GM12878 (cell line): ENCODE measurements around the gene PTPRQ.

Experiments used
- CHD1 ChIP-seq: IDR thresholded peaks from 2 replicates; pipeline ENCODE4 v1.6.1; 2012; ENCODE audit warnings: low read depth, low read length, improper control_type of control experiment
- EP300 ChIP-seq, 2 experiments: fragments of 150-350 bp in 1 of 2; IDR thresholded peaks; 2 replicates each; pipeline ENCODE4 v1.6.1; 2011 to 2012; ENCODE audit warnings: low read depth in 2 of 2, low read length in 2 of 2, borderline replicate concordance in 1 of 2, improper control_type of control experiment in 1 of 2, inconsistent platforms in 1 of 2; ENCODE audit not compliant: control insufficient read depth in 1 of 2
- SUZ12 ChIP-seq: fragments of 200-600 bp; sonication (generic); IDR thresholded peaks from one replicate; pipeline ENCODE4 v1.6.1; 2018; ENCODE audit warnings: antibody characterized with exemption, mild to moderate bottlenecking; ENCODE audit not compliant: unreplicated experiment
- TF ChIP-seq, protein P1 (sequence below), 3 experiments: IDR thresholded peaks in 2 of 3; conservative IDR thresholded peaks in 1 of 3; 2 replicates each; pipeline ENCODE4 v1.5.1; 2011; ENCODE audit warnings: low read depth in 3 of 3, low read length in 3 of 3, mild to moderate bottlenecking in 3 of 3, control low read depth in 2 of 3, moderate library complexity in 2 of 3, inconsistent platforms in 1 of 3, mixed read lengths in 1 of 3; ENCODE audit not compliant: control insufficient read depth in 2 of 3, insufficient read depth in 1 of 3; ENCODE audit errors: extremely low read depth in 1 of 3

DNA sequence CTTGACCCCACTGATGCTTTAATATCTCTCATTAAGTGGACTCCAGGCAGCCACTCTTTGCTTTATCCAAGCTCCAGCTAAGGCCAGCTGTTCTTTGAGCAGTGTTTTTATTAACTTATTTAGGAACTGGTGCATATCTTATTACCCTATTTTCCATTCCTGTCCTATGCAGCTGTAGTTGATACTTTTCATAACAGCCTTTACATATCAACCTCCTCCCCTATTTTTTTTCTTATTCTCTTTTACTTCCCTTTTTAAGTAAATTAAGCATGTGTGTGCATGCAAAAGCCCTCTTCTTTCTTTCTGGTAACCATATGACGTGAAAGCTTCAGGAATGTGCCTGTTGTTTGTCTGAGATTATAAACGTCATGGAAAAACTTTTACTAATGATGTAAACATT lies 121.2 kb downstream of the PTPRQ start:
- TF ChIP-seq EP300 (IDR thresholded peaks at IDR 0.05; ENCODE audit: borderline replicate concordance in 1 of 2, control insufficient read depth in 1 of 2, low read depth in 2 of 2, low read length in 2 of 2), result no peak
- TF ChIP-seq CHD1, result no peak
- TF ChIP-seq, protein P1, sequence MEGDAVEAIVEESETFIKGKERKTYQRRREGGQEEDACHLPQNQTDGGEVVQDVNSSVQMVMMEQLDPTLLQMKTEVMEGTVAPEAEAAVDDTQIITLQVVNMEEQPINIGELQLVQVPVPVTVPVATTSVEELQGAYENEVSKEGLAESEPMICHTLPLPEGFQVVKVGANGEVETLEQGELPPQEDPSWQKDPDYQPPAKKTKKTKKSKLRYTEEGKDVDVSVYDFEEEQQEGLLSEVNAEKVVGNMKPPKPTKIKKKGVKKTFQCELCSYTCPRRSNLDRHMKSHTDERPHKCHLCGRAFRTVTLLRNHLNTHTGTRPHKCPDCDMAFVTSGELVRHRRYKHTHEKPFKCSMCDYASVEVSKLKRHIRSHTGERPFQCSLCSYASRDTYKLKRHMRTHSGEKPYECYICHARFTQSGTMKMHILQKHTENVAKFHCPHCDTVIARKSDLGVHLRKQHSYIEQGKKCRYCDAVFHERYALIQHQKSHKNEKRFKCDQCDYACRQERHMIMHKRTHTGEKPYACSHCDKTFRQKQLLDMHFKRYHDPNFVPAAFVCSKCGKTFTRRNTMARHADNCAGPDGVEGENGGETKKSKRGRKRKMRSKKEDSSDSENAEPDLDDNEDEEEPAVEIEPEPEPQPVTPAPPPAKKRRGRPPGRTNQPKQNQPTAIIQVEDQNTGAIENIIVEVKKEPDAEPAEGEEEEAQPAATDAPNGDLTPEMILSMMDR (IDR thresholded peaks at IDR 0.05 in 2 of 3, conservative IDR thresholded peaks at IDR 0.05 in 1 of 3; ENCODE audit: control insufficient read depth in 2 of 3, extremely low read depth in 1 of 3, insufficient read depth in 1 of 3, low read depth in 3 of 3, low read length in 3 of 3), result no peak
- TF ChIP-seq SUZ12, result no peak
